ENCODE data around the gene F13B. TPM values are rescaled to one million over a fixed set of nuclear protein-coding genes. Genes with fewer than 3 reads are reported as not detected.

The F13B gene
- total RNA-seq = not detected in 2 replicates

- no peak for DNase-seq (ENCODE audit: low read depth)
- FAIRE-seq = no peak
- no peak within 1 kb of the TSS for H3K4me3 ChIP-seq (ENCODE audit: low read depth, low read length)
- H3K36me3 ChIP-seq (ENCODE audit: control insufficient read depth, insufficient read depth, low read length) = no peaks in the 10 kb centered on the region
- TF ChIP-seq, protein P1, sequence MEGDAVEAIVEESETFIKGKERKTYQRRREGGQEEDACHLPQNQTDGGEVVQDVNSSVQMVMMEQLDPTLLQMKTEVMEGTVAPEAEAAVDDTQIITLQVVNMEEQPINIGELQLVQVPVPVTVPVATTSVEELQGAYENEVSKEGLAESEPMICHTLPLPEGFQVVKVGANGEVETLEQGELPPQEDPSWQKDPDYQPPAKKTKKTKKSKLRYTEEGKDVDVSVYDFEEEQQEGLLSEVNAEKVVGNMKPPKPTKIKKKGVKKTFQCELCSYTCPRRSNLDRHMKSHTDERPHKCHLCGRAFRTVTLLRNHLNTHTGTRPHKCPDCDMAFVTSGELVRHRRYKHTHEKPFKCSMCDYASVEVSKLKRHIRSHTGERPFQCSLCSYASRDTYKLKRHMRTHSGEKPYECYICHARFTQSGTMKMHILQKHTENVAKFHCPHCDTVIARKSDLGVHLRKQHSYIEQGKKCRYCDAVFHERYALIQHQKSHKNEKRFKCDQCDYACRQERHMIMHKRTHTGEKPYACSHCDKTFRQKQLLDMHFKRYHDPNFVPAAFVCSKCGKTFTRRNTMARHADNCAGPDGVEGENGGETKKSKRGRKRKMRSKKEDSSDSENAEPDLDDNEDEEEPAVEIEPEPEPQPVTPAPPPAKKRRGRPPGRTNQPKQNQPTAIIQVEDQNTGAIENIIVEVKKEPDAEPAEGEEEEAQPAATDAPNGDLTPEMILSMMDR (IDR thresholded peaks at IDR 0.05; ENCODE audit: insufficient read depth, low read length, severe bottlenecking) = no peak
- no peaks in the 10 kb centered on the region for H3K27me3 ChIP-seq (ENCODE audit: control insufficient read depth, insufficient read depth, low read length)
Observed at GRCh38 chr1:197066719-197067456, at the start of gene F13B. Gene F13B, minus strand, starts transcription at chr1:197067260. Its CDS starts 37 bp downstream, at chr1:197067223.

GRCh38 chr1:197116156-197116555, 49.1 kb upstream of the F13B start:
- no peak for FAIRE-seq

DNA sequence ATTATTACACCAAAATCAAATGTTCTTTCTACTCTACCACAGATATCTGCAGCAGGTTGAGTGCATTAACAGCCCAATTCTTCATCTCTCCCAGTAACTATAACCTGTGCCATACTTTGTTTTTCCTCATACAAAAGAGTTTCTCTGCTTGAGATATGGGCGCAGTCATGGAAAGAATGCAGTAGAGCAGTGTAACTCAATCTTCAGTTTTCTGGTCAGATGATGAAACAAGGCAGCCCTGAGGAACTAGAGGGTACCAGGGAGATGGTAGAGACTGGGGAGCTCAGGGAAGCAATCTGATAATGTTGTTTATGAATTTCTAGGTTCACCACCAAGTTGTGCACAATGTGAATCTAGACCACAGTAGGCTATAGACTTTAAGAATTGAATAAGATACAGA, 39.8 kb upstream of the F13B start:
- TF ChIP-seq, protein P1 (IDR thresholded peaks at IDR 0.05; ENCODE audit: insufficient read depth, low read length, severe bottlenecking) = no peak
- Histone ChIP-seq H3K27me3 (ENCODE audit: control insufficient read depth, insufficient read depth, low read length) (no peaks in the 10 kb centered on the region), H3K36me3 (ENCODE audit: control insufficient read depth, insufficient read depth, low read length) (no peaks in the 10 kb centered on the region), H3K4me3 (ENCODE audit: low read depth, low read length) (no peak overlapping the region)
- DNase-seq (ENCODE audit: low read depth) = no peak
- no peak for FAIRE-seq

More at GRCh38 chr1:197116156-197116555, 49.1 kb upstream of the F13B start:
- TF ChIP-seq, protein P1 (IDR thresholded peaks at IDR 0.05; ENCODE audit: insufficient read depth, low read length, severe bottlenecking) = no peak
- DNase-seq (ENCODE audit: low read depth) = no peak
- Histone ChIP-seq H3K27me3 (ENCODE audit: control insufficient read depth, insufficient read depth, low read length) (no peaks in the 10 kb centered on the region), H3K36me3 (ENCODE audit: control insufficient read depth, insufficient read depth, low read length) (no peaks in the 10 kb centered on the region), H3K4me3 (ENCODE audit: low read depth, low read length) (no peak overlapping the region)

- FAIRE-seq = no peak
- Histone ChIP-seq H3K4me3 (ENCODE audit: low read depth, low read length) (no peak overlapping the region), H3K36me3 (ENCODE audit: control insufficient read depth, insufficient read depth, low read length) (no peaks in the 10 kb centered on the region), H3K27me3 (ENCODE audit: control insufficient read depth, insufficient read depth, low read length) (no peaks in the 10 kb centered on the region)
- TF ChIP-seq, protein P1 (IDR thresholded peaks at IDR 0.05; ENCODE audit: insufficient read depth, low read length, severe bottlenecking) = no peak
- no peak for DNase-seq (ENCODE audit: low read depth)
Observed at GRCh38 chr1:197103300-197103699, 36.2 kb upstream of the F13B start.

- no peak for FAIRE-seq
Observed at GRCh38 chr1:197101978-197102377, 34.9 kb upstream of the F13B start.

More at GRCh38 chr1:197101978-197102377, 34.9 kb upstream of the F13B start:
- TF ChIP-seq, protein P1 (IDR thresholded peaks at IDR 0.05; ENCODE audit: insufficient read depth, low read length, severe bottlenecking) = no peak
- no peaks in the 10 kb centered on the region for H3K27me3 ChIP-seq (ENCODE audit: control insufficient read depth, insufficient read depth, low read length)
- DNase-seq (ENCODE audit: low read depth) = no peak
- no peaks in the 10 kb centered on the region for H3K36me3 ChIP-seq (ENCODE audit: control insufficient read depth, insufficient read depth, low read length)
- no peak overlapping the region for H3K4me3 ChIP-seq (ENCODE audit: low read depth, low read length)
